GM12878 (cell line): ENCODE measurements around the gene SYNGR2.

Experiments used
- CTCF ChIP-seq, 3 experiments: IDR thresholded peaks in 2 of 3; conservative IDR thresholded peaks in 1 of 3; 2 replicates each; pipeline ENCODE4 v1.5.1; 2011; ENCODE audit warnings: low read depth in 3 of 3, low read length in 3 of 3, mild to moderate bottlenecking in 3 of 3, control low read depth in 2 of 3, moderate library complexity in 2 of 3, inconsistent platforms in 1 of 3, mixed read lengths in 1 of 3; ENCODE audit not compliant: control insufficient read depth in 2 of 3, insufficient read depth in 1 of 3; ENCODE audit errors: extremely low read depth in 1 of 3
- EGR1 ChIP-seq, 2 experiments: IDR thresholded peaks; 1 replicate in 1 of 2; 2 replicates in 1 of 2; pipeline ENCODE4 v1.6.1; 2011 to 2012; ENCODE audit warnings: low read depth in 2 of 2, low read length in 2 of 2, borderline replicate concordance in 1 of 2, mild to moderate bottlenecking in 1 of 2, moderate library complexity in 1 of 2
- EZH2 ChIP-seq: IDR thresholded peaks from 2 replicates; pipeline ENCODE4 v1.6.1; 2012; ENCODE audit warnings: low read depth, mild to moderate bottlenecking, control low read depth, inconsistent platforms, low read length, borderline replicate concordance; ENCODE audit not compliant: control insufficient read depth
- POLR2AphosphoS2 ChIP-seq: IDR thresholded peaks from 2 replicates; pipeline ENCODE4 v1.6.1; 2011; ENCODE audit warnings: low read depth, mild to moderate bottlenecking, low read length, improper control_type of control experiment, moderate library complexity

GRCh38 chr17:78133179-78133951 is 35.0 kb upstream of the SYNGR2 start:
- TF ChIP-seq POLR2AphosphoS2 (no peak), CTCF (IDR thresholded peaks at IDR 0.05 in 2 of 3, conservative IDR thresholded peaks at IDR 0.05 in 1 of 3; ENCODE audit: control insufficient read depth in 2 of 3, extremely low read depth in 1 of 3, insufficient read depth in 1 of 3, low read depth in 3 of 3, low read length in 3 of 3) (no peak), EGR1 (IDR thresholded peaks at IDR 0.05; ENCODE audit: borderline replicate concordance in 1 of 2, low read depth in 2 of 2, low read length in 2 of 2) (no peak), EZH2 (no peak)
